ENCODE data around the gene TRIM31.
A peak's percentile ranks its signal among the peaks of the same experiment; 100 is the strongest.
"Not testable (repeated sequence)": the region's sequence is repeated elsewhere in the genome, so short reads cannot be mapped to it uniquely, and the experiment has no call there.

TRIM31 gene

GRCh38 chr6:30149858-30150550 is 37.1 kb upstream of the TRIM31 start:
- no peak for DNase-seq (ENCODE audit: extremely low spot score, insufficient read length, low read depth)
- no peak for FAIRE-seq

- FAIRE-seq = no peak
- no peak for DNase-seq (ENCODE audit: extremely low spot score, insufficient read length, low read depth)
Observed at GRCh38 chr6:30149234-30149633, 36.3 kb upstream of the TRIM31 start.

- DNase-seq (ENCODE audit: extremely low spot score, insufficient read length, low read depth) = no peak
- no peak for FAIRE-seq
Observed at GRCh38 chr6:30147096-30147495, 34.2 kb upstream of the TRIM31 start.

- DNase-seq (ENCODE audit: extremely low spot score, insufficient read length, low read depth) = no peak
- FAIRE-seq = no peak
Observed at GRCh38 chr6:30145818-30146217, 32.9 kb upstream of the TRIM31 start.

GRCh38 chr6:30144811-30145210 is 31.9 kb upstream of the TRIM31 start:
- FAIRE-seq (no peak), DNase-seq (ENCODE audit: extremely low spot score, insufficient read length, low read depth) (no peak)

- no peak for FAIRE-seq
- DNase-seq (ENCODE audit: extremely low spot score, insufficient read length, low read depth) = no peak
Observed at GRCh38 chr6:30143780-30144179, 30.9 kb upstream of the TRIM31 start.

GRCh38 chr6:30142665-30143064 is 29.8 kb upstream of the TRIM31 start:
- DNase-seq (ENCODE audit: extremely low spot score, insufficient read length, low read depth) (no peak), FAIRE-seq (no peak)

GRCh38 chr6:30140240-30140639 is 27.4 kb upstream of the TRIM31 start:
- DNase-seq (ENCODE audit: extremely low spot score, insufficient read length, low read depth); FAIRE-seq: not testable (repeated sequence)

- peak; percentile 78 for FAIRE-seq
- no peak for DNase-seq (ENCODE audit: extremely low spot score, insufficient read length, low read depth)
Observed at GRCh38 chr6:30136570-30137286, 23.8 kb upstream of the TRIM31 start.

GRCh38 chr6:30135757-30136156 is 22.9 kb upstream of the TRIM31 start, which contains the start of gene TRIM40:
TSS of gene TRIM40 (plus strand) at chr6:30136140. CDS start at chr6:30137037, 897 bp downstream.
- DNase-seq (ENCODE audit: extremely low spot score, insufficient read length, low read depth) = no peak
- no peak for FAIRE-seq

- FAIRE-seq = no peak
- DNase-seq (ENCODE audit: extremely low spot score, insufficient read length, low read depth) = no peak
Observed at GRCh38 chr6:30135147-30135546, 22.3 kb upstream of the TRIM31 start.

- FAIRE-seq (no peak), DNase-seq (ENCODE audit: extremely low spot score, insufficient read length, low read depth) (no peak)
Observed at GRCh38 chr6:30131947-30132497, 19.1 kb upstream of the TRIM31 start.

- DNase-seq (ENCODE audit: extremely low spot score, insufficient read length, low read depth) = peak; percentile 71
- peak; percentile 91 for FAIRE-seq
Observed at GRCh38 chr6:30130887-30131862, 18.3 kb upstream of the TRIM31 start.

- DNase-seq (ENCODE audit: extremely low spot score, insufficient read length, low read depth) (no peak), FAIRE-seq (no peak)
Observed at GRCh38 chr6:30130179-30130679, 17.3 kb upstream of the TRIM31 start.

- no peak for FAIRE-seq
- DNase-seq (ENCODE audit: extremely low spot score, insufficient read length, low read depth) = no peak
Observed at GRCh38 chr6:30129265-30130178, 16.6 kb upstream of the TRIM31 start.

- DNase-seq (ENCODE audit: extremely low spot score, insufficient read length, low read depth) = no peak
- no peak for FAIRE-seq
Observed at GRCh38 chr6:30127238-30128093, 14.6 kb upstream of the TRIM31 start.

- FAIRE-seq (no peak), DNase-seq (ENCODE audit: extremely low spot score, insufficient read length, low read depth) (no peak)
Observed at GRCh38 chr6:30122515-30122914, 9.6 kb upstream of the TRIM31 start.
